NCI-H2171 treated with DMSO at 0.1 percent for 48 hours (cell line): ENCODE measurements around the gene CRIP2.

Experiments
- DNase-seq: peaks from one replicate; lab custom pipeline; 2025; lab: John Stamatoyannopoulos, UW

Gene CRIP2

DNA sequence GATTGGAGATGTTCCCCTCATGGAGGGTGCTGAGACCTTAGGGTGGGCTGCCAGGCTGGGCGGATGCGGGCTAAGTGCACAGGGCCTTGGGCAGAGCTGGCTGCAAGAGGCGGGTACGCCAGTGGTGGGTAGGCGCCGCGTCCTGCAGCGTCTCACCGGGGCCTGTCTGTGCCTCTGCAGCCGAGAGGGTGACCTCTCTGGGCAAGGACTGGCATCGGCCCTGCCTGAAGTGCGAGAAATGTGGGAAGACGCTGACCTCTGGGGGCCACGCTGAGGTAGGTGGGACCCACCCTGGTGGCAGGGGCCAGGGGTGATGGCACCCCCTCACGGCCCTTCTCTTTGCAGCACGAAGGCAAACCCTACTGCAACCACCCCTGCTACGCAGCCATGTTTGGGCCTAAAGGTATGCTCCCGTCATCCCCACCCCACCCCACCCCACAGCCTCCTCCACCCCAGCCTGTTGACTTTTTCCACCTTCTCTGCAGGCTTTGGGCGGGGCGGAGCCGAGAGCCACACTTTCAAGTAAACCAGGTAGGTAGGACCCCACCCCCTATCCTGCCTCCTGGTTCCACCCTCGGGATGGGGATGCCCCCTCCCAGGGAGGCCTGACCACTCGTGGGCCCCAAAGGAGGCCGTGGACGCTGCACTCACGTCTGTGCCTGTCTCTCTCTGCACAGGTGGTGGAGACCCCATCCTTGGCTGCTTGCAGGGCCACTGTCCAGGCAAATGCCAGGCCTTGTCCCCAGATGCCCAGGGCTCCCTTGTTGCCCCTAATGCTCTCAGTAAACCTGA, 13.6 kb downstream of the CRIP2 start:
- no peak for DNase-seq

DNA sequence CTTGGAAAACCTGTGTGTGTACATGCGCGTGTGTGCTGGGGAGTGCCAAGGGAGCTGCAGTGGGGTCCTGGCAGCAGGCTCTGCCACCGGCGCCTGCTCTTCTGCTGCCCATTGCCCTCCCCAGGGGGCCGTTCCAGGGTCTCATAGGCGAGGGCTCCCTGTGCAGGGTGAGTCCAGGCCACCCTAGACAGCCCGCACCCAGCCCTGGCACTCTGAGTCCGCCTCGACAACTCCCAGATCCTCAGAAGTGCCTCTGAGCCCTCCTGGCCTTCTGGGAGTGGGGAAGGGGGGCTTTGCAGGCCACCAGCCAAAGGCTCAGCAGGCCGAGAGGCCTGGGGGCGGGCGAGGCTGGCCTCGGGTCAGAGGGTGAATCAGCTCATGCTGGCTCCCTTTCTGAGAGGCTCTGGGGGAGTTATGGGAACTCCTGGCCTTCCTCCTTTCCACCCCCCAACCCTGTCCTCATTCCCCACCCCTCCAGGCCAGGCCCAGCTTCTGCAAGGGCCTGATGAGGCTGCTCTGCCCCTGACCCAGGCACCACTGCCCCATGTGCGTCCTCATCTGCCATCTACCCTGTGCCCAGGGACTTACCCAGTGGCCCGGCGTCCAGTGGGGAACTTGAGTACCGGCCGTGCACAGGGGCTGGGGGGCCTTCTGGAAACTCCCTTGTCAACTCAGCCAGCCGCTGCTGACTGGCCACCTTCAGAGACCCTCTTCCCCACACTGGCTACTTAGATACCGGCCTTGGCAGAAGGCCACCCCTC, 14.3 kb downstream of the CRIP2 start:
- no peak for DNase-seq

DNA sequence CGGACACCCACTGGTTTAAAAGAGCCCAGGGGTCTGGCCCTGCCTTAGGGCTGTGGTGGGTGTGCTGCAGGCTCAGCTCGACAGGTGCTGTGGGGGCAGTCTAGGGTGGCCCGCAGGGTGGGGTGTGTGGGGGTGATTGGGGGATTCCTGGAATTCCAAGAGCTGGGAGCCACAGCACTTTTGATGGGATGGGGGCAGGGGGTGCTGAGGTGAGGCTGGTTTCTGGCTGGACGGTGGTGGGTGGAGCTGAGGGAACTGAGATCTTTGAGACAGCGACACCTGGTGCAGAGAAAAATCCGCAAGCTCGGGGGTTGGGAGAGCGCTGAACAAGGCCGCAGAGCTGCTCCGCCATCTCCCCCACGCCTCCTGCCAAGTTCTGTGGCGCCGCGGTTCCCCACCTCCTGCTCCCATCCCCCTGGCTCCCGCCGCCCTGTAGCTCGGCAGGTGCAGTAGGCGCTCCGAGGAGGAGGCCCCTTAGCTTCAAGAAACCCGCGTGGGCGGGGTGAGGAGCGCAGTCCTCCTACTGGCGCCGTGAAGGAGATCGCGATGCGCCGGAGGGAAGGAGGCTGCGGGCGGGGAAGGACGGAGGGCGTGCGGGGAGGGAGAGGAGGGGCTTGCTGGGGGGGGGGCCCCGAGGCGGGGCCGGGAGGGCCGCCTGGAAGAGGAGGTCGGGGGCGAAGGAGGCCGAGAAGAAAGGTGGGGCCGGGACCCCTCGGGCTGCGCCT, 15.1 kb downstream of the CRIP2 start:
- DNase-seq: peak; percentile 94

DNA sequence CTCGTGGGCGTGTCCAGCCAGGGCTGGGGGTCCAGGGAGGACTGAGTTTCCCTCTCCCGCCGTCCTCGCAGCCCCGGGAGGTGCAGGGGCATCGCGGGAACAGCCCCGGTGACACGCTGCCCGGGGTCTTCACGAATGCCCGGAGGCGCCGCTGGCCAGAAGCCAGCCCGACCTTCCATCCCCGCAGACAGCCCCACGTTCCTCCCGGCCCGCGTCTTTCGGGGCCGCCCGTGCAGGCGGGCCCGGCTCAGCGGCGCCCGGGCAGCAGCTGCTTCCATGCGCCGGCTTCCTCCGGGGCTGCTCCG, 15.6 kb downstream of the CRIP2 start:
- peak; percentile 68 for DNase-seq

DNA sequence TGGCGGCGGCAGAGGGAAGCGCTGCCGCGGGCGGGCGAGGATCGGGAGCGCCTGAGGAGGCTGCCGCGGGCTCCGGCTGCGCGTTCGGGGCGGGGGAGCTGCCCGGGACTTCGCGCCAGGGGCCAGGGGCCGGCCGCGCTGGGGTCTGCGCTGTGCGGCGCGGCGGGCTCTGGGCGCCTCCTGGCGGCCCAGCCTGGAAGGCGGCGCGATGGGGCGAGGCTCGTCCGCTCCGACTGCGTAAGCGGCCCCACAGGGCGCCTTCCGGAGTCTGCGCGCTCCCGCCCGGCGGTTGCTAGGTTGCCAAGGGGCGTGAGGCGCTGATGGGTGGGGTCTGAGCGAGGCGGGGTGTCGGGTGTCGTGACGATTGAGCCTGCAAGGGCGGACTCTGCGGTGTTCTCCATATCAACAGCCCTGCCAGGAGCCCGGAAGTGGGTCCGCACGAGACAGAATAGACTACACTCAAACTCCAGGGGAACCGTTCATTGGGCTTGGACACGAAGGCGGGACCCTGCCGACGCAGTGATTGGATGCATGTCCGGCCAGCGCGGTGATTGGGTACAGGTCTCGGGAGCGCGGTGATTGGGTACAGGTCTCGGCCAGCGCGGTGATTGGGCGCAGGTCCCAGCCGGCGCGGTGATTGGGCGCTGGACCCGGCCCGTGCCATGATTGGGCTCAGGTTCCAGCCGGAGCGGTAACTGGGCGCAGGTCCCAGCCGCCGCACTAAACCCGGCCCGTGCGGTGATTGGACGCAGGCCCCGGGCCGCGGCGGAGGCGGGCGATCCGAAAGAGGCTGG, 16.1 kb downstream of the CRIP2 start, which contains the start of gene TEDC1:
Gene TEDC1 (plus strand): TSS at position 675 of the 794 bp plus-strand sequence. CDS start 130 bp downstream, outside the sequence.
- peak; percentile 100 for DNase-seq

DNA sequence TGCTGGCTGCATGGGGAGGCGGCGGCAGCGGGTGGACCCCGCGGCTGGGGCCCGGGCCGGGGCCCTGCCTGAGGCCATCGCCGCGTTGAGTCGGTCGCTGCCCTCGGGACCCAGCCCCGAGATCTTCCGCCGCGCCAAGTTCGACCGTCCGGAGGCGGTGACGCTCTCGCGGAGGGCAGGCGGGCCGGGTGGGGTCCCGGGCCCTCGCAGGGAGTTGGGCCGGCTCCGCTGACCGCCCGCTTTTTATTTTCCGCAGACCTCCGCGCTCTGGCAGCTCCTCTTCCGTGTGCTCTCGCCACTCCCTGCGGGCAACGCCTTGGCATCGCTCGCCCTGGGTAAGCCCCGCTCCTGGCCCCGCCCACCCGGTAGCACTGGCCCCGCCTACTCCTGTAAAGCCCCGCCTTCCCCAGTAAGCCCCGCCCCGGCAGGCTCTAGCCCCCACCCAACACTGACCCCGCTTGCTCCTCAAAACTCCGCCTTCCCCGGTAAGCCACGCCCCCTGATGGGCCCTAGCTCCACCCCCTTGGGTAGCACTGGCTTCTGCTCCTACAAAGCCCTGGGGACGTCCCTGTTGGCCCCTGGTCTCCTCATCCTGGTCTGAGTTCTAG, 16.8 kb downstream of the CRIP2 start:
- peak; percentile 56 for DNase-seq

DNA sequence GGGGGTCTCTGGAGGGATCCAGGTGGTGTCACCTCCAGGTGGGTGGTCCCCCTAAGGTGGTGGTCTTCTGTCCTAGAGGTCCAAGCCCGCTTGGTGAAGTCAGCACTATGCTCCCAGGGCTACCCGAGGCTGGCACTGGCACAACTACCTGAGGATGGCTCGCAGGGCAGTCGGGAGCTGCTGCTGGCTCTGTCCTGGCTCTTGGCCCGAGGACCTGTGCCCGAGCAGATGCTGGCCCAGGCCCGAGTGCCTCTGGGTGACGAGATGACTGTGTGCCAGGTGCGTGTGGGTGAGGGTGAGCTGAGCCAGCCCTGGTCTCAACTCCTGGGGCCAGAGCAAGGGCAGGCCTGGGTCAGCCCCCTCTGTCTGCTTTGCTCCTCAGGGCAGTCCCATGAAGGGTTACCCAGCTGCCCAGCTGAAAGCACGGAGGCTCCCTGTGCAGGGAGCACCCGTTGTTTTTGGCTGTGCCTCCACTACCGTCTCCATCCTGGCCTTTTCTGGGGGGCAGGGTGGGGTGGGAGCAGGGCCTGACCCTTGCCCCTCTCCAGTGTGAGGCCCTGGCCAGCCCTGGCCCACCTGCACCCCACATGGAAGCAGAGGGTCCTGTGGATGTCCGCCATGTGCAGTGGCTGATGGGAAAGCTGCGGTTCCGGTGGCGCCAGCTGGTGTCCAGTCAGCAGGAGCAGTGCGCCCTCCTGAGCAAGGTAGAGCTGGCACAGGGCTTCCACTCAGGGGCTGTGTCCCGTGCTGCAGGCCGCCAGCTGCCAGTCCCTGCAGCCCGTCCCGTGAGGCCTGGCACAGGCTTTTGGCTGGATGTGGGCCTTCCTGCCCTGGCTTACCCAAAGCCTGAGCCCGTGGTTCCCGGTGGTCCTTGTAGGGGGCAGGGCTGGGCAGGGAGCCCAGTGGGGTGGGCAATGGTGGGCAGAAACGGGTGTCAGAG, 17.7 kb downstream of the CRIP2 start:
- DNase-seq: no peak

DNA sequence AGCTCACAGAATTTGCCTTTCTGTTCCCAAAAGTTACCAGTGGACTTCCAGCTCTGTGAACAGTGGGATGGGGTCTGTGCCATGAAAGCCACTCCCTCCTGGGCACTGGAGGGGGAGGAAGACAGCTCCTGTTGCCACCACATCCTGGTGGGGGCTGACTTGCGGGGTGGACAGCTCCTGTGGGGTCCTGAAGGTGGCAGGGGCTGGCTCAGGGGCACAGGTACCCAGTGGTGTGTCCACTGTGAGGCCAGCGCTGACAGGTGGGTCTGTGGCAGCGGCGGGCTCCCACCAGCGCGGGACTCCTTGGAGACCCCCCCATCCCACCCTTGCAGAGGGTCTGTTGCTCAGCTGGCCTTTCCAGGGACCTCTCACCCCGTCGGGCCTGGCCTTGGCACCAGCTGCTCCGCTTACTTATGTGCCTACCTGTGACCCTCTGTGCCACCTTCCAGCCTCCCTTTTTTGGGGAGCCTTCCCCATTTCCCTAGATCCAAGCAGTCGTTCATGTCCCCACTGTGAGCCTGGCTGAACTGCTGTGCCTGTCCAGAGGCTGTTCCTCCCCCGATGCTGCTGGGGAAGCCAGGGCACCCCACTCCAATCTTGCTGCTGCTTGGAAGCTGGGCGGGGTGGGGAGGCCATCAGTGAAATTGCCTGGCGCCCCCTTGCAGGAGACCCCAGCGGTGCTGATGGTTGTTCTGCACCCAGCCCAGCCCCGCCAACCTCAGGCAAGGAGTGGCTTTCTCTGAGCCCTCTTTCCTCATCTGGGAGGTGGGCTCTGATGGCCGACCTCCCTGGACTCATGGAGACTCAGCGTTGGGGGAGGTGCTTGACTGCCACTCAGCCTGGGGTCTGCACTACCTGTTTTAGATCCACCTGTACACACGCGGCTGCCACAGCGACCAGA, 18.6 kb downstream of the CRIP2 start:
- no peak for DNase-seq

DNA sequence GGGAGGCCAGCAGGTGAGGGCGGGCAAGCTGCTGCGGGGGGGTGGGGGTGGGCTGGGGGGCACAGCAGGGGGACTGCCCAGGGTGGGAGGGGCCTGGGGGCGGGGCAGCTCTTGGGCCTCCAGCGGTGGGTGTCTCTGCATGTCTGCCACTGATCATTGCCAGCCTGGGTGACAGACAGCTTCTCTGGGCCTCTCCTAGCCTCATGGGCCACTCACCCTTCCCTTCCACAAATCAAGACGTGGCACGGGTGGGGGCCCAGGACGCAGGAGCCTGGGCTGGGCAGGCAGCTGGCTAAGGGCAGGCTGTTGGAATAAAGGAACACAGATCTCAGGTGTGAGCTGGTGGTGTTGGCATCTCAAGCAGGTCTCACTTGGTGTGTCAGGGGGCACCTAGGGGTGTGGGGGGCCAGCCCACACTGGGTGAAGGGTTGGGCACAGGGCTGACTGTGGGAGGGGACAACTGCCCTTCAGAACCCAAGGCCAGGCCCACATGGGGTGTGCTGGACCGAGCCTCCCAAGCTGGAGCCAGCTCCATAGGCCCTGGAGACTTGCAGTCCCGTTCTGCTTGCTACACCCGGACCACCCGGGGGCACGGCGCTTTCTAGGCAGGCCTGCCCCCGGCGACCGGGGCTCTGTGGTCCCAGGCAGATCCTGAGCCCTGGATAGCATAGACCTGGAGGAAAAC, 19.4 kb downstream of the CRIP2 start:
- DNase-seq: no peak

DNA sequence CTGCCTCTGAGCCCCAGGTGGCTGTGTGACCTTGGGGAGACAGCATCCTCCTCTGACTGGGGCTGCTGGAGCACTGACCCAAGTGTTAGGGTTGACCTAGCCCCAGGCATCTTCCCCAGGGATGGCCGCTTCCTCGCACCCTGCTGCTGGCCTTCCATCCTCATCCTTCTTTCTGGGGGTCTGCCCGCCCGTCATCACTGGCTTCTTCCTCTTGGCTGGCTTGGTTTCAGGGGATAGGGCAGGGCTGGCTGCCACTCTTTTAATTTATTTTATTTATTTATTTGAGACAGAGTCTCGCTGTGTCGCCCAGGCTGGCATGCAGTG, 19.9 kb downstream of the CRIP2 start:
- no peak for DNase-seq

DNA sequence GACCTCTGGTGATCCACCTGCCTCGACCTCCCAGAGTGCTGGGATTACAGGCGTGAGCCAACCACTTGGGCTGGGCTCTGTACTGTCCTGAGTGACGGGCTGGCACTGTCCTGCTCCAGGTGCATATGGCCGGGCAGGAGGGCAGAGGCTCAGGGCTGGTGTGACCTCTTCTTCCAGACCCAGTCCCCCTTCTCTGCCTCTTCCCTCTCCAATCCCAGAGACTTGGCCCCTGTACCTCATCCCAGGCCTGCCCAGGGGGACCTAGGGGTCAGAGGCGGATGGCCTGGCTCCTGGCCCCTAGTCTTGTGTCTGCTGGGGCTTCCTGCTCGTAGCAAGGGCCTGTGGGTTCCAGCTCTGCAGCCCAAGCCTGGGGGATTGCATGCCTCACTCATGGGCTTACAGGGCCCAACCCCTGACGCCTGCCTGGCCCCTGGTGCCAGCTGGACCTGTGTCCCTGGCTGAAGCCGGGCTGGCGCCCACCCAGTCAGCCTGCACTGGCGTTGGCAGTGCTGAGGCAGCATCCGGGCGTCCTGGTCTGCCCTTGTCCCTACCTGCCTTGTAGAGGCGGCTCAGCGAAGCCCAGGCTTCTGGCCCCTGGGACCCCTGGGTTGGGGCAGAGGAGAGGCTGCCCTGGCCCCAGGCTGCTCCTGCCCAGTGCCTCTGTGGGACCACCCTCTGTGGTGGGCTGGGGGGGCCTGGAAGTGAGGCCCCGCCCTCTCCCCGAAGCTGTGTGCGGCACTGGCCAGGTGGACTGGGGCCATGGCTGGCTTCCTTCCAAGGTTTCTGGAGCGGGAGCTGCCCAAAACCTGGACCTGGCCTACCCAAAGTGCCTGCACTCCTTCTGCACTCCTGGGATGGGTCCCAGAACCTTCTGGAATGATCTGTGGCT, 20.7 kb downstream of the CRIP2 start:
- DNase-seq: no peak

DNA sequence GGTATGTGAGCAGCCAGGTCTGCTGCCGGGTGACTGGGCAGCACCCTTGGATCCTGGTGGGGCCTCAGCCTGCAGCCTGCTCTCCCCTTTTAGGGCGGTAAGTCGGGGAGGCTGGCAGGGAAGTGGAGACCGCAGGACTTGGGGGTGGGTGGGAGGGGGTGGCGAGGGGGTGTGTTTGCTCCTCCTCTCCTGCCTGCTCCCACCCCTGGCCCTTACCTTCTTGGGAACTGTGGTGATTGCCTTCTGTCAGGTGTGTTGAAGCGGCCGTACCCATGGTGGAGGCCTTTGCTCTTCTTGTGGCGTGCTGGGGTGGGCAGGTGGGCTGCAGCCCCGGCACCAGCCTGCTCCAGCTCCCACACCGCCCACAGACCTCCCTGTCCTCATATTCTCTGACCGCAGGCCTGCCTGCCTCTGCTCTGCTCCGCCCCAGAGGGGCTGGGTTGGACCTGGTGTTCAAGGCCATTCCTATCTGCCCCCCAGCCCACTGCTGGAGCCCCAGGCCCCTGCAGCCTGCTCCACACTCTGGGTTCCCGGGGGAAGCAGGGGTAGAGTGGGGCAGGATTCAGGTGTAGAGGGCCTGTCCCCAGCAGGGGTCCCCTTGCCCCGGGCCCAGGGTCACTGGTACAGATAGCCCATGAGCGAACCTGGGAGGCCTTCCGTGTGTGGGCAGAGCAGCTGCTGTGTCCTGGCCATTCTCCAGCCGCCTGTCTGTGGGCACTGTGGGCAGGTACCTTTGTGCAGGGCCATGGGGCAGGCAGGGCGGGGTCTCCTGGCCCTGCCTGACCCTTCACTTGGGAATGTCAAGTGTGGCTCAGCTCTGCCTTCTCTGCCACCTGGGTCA, 21.6 kb downstream of the CRIP2 start:
- no peak for DNase-seq

DNA sequence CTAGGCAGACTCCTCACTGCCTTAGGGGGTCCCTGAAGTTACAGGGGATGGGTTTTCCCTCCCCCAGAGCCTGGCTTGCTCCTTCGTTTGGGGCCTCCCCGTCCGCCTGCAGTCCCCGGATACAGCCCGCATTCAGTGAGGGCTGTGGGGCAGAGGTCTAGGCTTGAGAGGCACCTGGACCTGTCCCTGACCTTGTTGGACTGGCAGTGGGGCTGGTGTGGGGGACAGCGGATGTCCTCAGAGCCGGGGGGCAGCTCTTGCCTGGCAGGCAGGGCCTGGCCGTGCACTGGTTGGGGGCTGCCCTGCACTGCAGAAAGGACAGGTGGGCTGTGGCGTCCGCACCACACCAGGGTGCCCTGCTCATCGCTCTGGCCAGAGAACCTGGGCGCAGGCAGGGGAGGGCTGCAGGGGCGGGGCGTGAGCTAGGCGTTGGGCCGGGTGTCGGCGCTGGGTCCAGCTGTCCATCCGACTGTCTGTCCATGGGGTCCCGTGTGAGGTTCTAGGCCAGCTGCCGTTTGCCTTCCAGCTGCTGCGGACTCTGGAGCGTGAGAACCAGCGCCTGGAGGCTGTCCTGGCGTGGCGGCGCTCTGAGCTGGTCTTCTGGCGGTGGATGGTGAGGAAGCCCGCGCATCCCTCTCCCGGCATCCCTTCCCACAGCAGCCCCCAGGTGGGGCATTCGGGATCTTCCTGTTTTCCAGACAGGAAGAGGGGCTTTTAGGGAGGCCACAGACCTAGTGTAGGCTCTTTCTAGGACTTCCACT, 22.4 kb downstream of the CRIP2 start:
- no peak for DNase-seq

DNA sequence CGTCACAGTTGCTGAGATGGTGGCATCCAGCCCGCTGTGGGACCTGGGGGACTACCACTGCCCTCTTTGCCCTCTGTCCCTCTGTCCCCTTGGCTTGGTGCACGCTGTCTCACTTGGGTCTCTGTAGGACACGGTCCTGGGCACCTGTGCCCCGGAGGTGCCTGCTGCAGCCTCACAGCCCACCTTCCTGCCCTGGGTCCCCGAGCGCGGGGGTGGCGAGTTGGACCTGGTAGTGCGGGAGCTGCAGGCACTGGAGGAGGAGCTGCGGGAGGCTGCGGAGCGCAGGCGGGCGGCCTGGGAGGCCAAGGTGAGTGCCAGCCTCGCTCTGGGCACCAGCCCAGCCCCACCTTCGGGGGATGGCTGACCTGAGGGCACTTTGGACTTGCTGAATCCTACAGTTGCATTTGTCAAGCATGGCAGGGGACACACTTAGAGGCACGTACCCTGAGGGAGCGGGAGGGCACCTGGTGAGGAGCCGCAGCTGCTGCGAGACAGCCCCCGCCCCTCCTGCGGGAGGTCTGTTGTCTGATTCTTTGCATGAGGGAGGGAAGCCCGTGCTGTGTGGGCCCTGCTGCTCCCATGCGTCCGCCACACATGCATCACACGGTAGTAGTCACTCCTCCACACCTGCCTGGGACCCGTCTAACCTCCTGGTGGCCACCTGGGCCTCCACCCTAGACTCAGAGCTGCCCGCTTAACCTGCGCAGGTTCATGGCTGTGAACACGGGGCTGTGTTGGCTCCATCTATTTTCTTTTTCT, 23.2 kb downstream of the CRIP2 start:
- DNase-seq: peak; percentile 23

DNA sequence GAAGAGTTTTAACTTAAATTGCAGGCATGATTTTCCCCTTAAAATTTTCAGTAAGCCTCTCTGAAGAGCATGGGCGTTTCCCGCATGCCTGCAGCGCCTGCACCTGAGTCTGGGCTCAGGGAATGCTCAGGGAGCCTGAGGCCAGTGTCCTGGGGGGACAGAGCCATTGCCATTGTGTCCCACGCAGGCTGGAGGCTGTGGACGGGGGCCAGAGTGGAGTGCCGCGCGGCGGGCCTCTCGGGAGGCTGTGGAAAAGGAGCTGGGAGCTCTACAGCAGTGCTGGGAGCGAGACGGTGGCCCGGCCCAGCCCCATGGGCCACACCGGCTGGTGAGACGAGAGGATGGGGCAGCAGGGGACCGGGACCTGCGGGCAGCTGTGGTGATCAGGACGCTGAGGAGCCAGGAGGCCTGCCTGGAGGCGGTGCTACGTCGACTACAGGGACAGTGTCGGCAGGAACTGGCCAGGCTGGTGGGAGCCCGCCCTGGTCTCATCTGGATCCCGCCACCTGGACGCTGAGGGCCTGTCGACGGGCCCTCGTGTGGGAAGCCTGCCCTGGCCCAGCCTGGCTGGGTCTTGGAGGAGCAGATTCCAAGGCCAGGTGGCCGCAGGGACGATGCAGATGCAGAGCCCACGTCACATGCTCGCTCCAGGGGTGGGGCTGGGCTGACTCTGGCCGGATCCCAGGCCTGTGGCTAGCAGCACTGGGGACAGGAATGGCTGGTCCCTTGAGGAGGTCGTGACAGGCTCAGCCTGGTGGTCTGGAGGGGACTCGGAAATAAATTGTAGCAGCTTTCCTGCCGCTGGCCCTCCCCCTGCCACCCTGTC, 24.0 kb downstream of the CRIP2 start:
- no peak for DNase-seq
